C4-2B (cell line): ENCODE data around the gene TSEN15.

Experiments used
- CTCF ChIP-seq: fragments of 450-650 bp; conservative IDR thresholded peaks from 2 replicates; pipeline ENCODE4 v1.5.1; 2017; ENCODE audit warnings: mild to moderate bottlenecking
- ZFX ChIP-seq: fragments of 450-650 bp; IDR thresholded peaks from 2 replicates; pipeline ENCODE4 v1.6.1; 2017

- TF ChIP-seq CTCF = no peak
- no peak for TF ChIP-seq ZFX
Observed at GRCh38 chr1:184002071-184002470, 49.5 kb upstream of the TSEN15 start.
